Measurements from ENCODE around the gene FOXL3. TPM values are rescaled to one million over a fixed set of nuclear protein-coding genes. Genes with fewer than 3 reads are reported as not detected.

The FOXL3 gene
- total and polyA plus RNA-seq, 3 donors from 2014 or later, result 4.5 to 37.7 (median 14.5) TPM

- H3K27me3 ChIP-seq, result no peaks in the 10 kb centered on the region
- no peak for TF ChIP-seq CTCF (IDR thresholded peaks at IDR 0.05)
- no peak for TF ChIP-seq POLR2A (IDR thresholded peaks at IDR 0.05)
- no peak overlapping the region for H3K27ac ChIP-seq
- 82 to 87% methylated on average over 7 of the region's 7 CpGs for WGBS, 2 donors
- intact Hi-C loops (cut with DNase I; ENCODE audit: low total_unique reads), result no loop called here
- no peaks in the 10 kb centered on the region for H3K9me3 ChIP-seq
- no peak for DNase-seq
- H3K4me3 ChIP-seq, result no peak overlapping the region
- peaks cover 16% of the 10 kb centered on the region for H3K4me1 ChIP-seq
- no peaks in the 10 kb centered on the region for H3K36me3 ChIP-seq (ENCODE audit: low read depth, missing control alignments)
These were observed 2.3 kb downstream of the FOXL3 start for GRCh38 chr7:292226-292625.

- no peaks in the 10 kb centered on the region for H3K27me3 ChIP-seq
- intact Hi-C loops (cut with DNase I; ENCODE audit: low total_unique reads), result no loop called here
These were observed 2.9 kb downstream of the FOXL3 start for GRCh38 chr7:292826-293225.

GRCh38 chr7:293681-294439, 3.9 kb downstream of the FOXL3 start:
- no peak for DNase-seq
- H3K36me3 ChIP-seq (ENCODE audit: low read depth, missing control alignments), result no peaks in the 10 kb centered on the region
- TF ChIP-seq CTCF (IDR thresholded peaks at IDR 0.05) (no peak), POLR2A (IDR thresholded peaks at IDR 0.05) (no peak)
- intact Hi-C loops (cut with DNase I; ENCODE audit: low total_unique reads), result no loop called here
- H3K9me3 ChIP-seq, result no peaks in the 10 kb centered on the region
- no peaks in the 10 kb centered on the region for H3K27me3 ChIP-seq
- peaks cover 16% of the 10 kb centered on the region for H3K4me1 ChIP-seq
- H3K4me3 ChIP-seq, result no peak overlapping the region
- WGBS, 2 donors, result 85 to 91% methylated on average over 19 to 23 of the region's 23 CpGs
- no peak overlapping the region for H3K27ac ChIP-seq

More at GRCh38 chr7:292826-293225, 2.9 kb downstream of the FOXL3 start:
- no peak for TF ChIP-seq CTCF (IDR thresholded peaks at IDR 0.05)
- no peak for TF ChIP-seq POLR2A (IDR thresholded peaks at IDR 0.05)
- Histone ChIP-seq H3K4me1 (peaks cover 16% of the 10 kb centered on the region), H3K27ac (no peak overlapping the region), H3K4me3 (no peak overlapping the region), H3K36me3 (ENCODE audit: low read depth, missing control alignments) (no peaks in the 10 kb centered on the region), H3K9me3 (no peaks in the 10 kb centered on the region)
- WGBS, 2 donors, result 86 to 88% methylated on average over 15 of the region's 15 CpGs
- no peak for DNase-seq

GRCh38 chr7:294440-295154, 4.6 kb downstream of the FOXL3 start:
- no peak overlapping the region for H3K27ac ChIP-seq
- no peak overlapping the region for H3K4me3 ChIP-seq
- WGBS, 2 donors, result 87 to 91% methylated on average over 20 to 25 of the region's 25 CpGs
- no peaks in the 10 kb centered on the region for H3K27me3 ChIP-seq
- H3K36me3 ChIP-seq (ENCODE audit: low read depth, missing control alignments), result no peaks in the 10 kb centered on the region
- no peak for TF ChIP-seq POLR2A (IDR thresholded peaks at IDR 0.05)
- TF ChIP-seq CTCF (IDR thresholded peaks at IDR 0.05), result no peak
- no peak for DNase-seq
- H3K9me3 ChIP-seq, result no peaks in the 10 kb centered on the region
- H3K4me1 ChIP-seq, result peaks cover 16% of the 10 kb centered on the region
- intact Hi-C loops (cut with DNase I; ENCODE audit: low total_unique reads), result no loop called here

Measured in testis (tissue), 3 donors.